MM.1S (cell line): ENCODE data around the gene PDE1A.

ENCODE experiments used
- CTCF ChIP-seq: fragments of 300-600 bp; sonication (generic); IDR thresholded peaks from 2 replicates; pipeline ENCODE4 v1.5.1; 2016; ENCODE audit warnings: antibody characterized with exemption, low read length, mixed read lengths
- EZH2 ChIP-seq: fragments of 300-600 bp; sonication (generic); optimal IDR thresholded peaks from 2 replicates; pipeline ENCODE3; 2017; ENCODE audit warnings: low read depth, mild to moderate bottlenecking, antibody characterized with exemption, low read length, mixed read lengths
- EZH2phosphoT487 ChIP-seq: fragments of 300-600 bp; sonication (generic); IDR thresholded peaks from 2 replicates; pipeline ENCODE4 v1.6.1; 2018; ENCODE audit warnings: antibody characterized with exemption, low read length

DNA sequence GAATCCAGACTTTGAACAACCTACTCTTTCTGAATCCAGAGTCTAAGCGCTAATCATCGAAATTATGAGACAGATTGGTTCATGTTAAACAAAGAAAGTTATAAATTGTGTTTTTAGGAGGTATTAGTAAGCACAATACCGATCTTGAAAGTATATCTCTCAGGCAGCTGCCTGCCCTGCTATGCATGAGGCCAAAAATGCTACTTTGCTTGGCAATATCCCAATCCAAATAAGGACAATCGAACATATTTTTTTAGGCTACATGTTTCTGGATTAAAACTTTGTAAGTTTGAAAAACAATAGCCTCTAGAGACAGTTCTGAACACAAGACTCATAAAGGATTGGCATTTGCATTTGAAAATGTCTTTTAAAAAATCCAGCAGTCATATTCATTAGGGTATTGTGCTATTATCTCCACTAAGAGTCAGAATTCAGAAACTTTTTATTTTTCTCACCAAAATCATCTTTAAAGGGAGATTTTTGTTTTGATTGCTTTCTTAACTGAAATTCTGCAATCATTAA, 167.1 kb downstream of the PDE1A start:
- no peak for TF ChIP-seq CTCF
- TF ChIP-seq EZH2, result no peak
- TF ChIP-seq EZH2phosphoT487, result no peak
